HUES64 (cell line): ENCODE data around the gene COX7A1.

Experiments used
- H3K27ac ChIP-seq: 2 replicates; pipeline ENCODE4 v1.7.0; 2013; ENCODE audit warnings: low read depth, low read length, inconsistent platforms
- H3K27me3 ChIP-seq: 2 replicates; pipeline ENCODE4 v1.6.1; 2013; ENCODE audit warnings: mild to moderate bottlenecking, low read length; ENCODE audit not compliant: insufficient read depth
- H3K36me3 ChIP-seq: 2 replicates; pipeline ENCODE4 v1.6.1; 2013; ENCODE audit warnings: mild to moderate bottlenecking, low read length; ENCODE audit not compliant: insufficient read depth
- H3K4me1 ChIP-seq: 2 replicates; pipeline ENCODE4 v1.6.1; 2013; ENCODE audit warnings: mild to moderate bottlenecking, low read length, moderate library complexity; ENCODE audit not compliant: insufficient read depth
- H3K4me3 ChIP-seq: 2 replicates; pipeline ENCODE4 v1.5.1; 2013; ENCODE audit warnings: mild to moderate bottlenecking, low read length, moderate library complexity
- H3K9ac ChIP-seq: 2 replicates; pipeline ENCODE4 v1.6.1; 2013; ENCODE audit warnings: mild to moderate bottlenecking, low read depth, low read length
- H3K9me3 ChIP-seq: 2 replicates; pipeline ENCODE4 v1.6.1; 2013; ENCODE audit warnings: low read depth, low read length; ENCODE audit not compliant: insufficient read depth
- WGBS: fragments of 150-250, 120-280 bp; methylation state at CpG from one replicate; pipeline ENCODE4 v1.1.7; 2013; ENCODE audit warnings: missing lambda C conversion rate; 5-methylcytosine and 5-hydroxymethylcytosine counted together

The COX7A1 gene

DNA sequence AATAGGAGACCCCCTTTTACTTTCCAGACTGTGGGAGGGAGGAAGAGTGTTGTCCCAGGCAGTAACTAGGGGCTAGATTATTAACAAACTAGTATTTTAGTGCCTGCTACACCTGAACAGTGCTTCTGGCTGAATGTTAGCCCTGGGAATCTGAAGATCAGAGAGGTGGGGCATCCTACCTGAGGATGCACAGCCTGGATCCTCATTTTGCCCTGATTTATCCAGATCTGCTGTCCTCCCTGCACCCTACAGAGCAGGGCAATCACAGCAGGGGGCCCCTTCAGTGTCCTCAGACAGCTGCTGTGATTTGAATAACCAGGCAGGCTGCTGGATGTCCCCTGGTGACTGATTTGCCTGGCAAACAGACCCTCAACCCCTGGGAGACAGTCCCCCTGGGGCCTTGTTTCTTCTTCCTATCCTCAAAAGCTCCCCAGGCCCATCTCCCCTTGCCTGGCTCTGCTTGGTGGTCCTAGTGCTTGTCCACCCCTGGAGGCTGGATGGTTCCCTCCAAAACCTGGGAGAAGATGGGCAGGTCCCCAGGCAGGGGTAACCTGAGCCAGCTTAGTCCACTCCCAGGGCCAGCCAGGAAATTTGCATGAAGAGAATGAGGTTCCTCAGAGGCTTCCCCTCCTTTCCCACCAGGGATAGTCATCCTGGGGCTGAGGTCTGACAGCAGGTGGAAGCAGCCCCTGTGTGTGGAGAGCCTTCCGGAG, 41.6 kb downstream of the COX7A1 start, which contains the start of gene OVOL3:
OVOL3 (plus strand) TSS at position 657 of the 713 bp plus-strand sequence. CDS start 60 bp downstream, outside the sequence.
- H3K27me3 ChIP-seq = no peaks in the 10 kb centered on the region
- H3K27ac ChIP-seq = peak within 1 kb of the TSS; percentile 16; the same call in 1 of the 2 replicates
- peaks cover 29% of the 10 kb centered on the region for H3K36me3 ChIP-seq
- H3K9me3 ChIP-seq = no peaks in the 10 kb centered on the region
- H3K9ac ChIP-seq = no peak within 1 kb of the TSS
- 41% methylated on average over 1 of the region's 1 CpG for WGBS
- H3K4me1 ChIP-seq = no peaks in the 10 kb centered on the region
- H3K4me3 ChIP-seq = no peak within 1 kb of the TSS

DNA sequence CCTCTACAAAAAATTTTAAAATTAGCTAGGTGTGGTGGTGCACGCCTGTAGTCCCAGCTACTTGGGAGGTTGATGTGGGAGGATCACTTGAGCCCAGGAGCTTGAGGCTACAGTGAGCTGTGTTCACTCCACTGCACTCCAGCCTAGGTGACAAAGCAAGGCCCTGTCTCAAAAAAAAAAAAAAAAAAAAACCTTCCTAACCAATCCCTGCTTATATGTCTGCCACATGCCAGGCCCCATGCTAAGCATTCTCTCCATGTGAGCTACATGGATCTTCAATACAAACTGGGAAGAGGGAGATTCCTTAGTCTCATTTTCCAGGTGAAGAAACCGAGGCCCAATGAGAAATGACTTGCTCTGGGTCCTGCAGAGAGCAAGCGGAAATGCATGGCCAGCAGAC, 43.6 kb downstream of the COX7A1 start:
- Histone ChIP-seq H3K9me3 (no peaks in the 10 kb centered on the region), H3K4me3 (no peak overlapping the region), H3K9ac (no peak overlapping the region), H3K4me1 (no peaks in the 10 kb centered on the region), H3K36me3 (peaks cover 47% of the 10 kb centered on the region), H3K27me3 (no peaks in the 10 kb centered on the region), H3K27ac (no peak overlapping the region)
- 99% methylated on average over 3 of the region's 3 CpGs for WGBS

DNA sequence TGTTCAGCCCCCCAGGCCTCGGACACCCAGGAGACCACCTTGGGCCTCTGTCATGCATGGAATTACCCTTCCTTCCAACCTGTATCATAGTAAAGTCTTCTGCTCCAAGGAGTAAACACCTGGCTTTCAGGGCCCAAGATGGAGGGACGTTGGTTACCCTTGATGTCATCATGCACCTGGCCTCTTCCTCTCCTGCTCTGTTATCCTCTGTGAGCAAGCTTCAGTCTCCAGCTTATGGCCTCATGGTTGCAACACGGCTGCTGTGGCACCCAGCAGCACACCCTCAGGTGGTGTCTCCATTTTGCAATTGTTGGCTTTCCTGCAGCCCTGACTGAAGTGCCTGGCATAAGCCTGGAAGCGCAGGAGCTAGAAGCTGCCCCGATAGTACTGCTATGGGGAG, 45.3 kb downstream of the COX7A1 start:
- Histone ChIP-seq H3K27me3 (no peaks in the 10 kb centered on the region), H3K36me3 (peaks cover 50% of the 10 kb centered on the region), H3K9ac (no peak overlapping the region), H3K27ac (no peak overlapping the region), H3K4me3 (no peak overlapping the region), H3K4me1 (no peaks in the 10 kb centered on the region), H3K9me3 (no peaks in the 10 kb centered on the region)
- WGBS = 95% methylated on average over 5 of the region's 5 CpGs

DNA sequence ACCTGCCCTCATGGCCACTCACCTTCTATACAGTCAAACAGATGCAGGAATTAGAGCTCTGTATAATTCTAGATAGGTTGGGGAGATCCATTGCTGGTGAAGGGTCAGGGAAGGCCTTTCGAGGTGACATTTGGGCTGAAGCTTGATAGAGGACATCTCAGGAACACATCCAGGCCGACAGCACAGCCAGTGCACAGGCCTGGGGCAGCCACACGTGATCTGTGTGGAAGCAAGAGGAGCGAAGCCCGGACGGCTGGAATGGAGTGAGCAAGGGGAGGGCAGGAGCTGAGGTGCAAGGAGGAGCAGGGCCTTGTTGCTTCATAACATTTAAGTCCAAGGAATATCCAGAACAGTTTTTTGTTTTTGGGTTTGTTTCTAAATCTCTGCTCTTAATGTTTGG, 45.8 kb downstream of the COX7A1 start:
- no peaks in the 10 kb centered on the region for H3K27me3 ChIP-seq
- H3K36me3 ChIP-seq = peaks cover 53% of the 10 kb centered on the region
- WGBS = 95% methylated on average over 6 of the region's 6 CpGs
- no peaks in the 10 kb centered on the region for H3K9me3 ChIP-seq
- H3K4me3 ChIP-seq = no peak overlapping the region
- H3K4me1 ChIP-seq = no peaks in the 10 kb centered on the region
- no peak overlapping the region for H3K27ac ChIP-seq
- no peak overlapping the region for H3K9ac ChIP-seq

DNA sequence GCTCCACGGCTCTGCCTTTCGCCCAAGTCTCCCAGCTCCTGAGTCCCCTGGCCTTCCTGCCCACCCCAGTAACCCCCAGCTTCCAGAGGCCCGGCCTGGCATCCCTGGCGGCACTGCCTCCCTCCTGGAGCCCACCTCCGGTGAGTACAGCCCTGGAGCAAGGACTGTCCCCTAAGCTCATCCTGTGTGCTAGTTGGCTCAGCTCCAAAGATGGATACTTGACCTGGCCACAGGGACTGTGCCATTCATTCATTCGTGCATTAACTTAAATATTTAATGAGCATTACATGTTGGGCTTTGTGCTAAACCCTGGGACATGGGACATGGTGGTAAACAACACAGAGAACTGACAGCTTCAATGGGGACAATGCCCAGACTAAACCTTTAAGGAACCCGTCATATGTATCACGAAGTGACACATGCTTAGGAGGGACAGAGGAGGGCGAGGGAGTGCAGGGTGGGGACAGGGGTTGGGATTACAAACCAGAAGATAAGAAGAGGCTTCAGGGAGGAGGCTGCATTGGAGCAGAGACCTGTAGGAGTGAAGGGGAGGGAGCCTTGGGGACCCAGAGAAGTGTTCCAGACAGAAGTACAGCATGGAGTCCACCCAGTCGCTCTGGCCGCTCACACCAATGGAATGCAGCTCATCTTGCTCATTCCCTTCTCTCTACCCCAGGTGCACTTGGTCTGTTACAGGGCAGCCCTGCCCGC, 48.2 kb downstream of the COX7A1 start:
- peaks cover 76% of the 10 kb centered on the region for H3K36me3 ChIP-seq
- no peak overlapping the region for H3K4me3 ChIP-seq
- H3K4me1 ChIP-seq = no peaks in the 10 kb centered on the region
- no peak overlapping the region for H3K9ac ChIP-seq
- H3K27me3 ChIP-seq = no peaks in the 10 kb centered on the region
- H3K9me3 ChIP-seq = no peaks in the 10 kb centered on the region
- H3K27ac ChIP-seq = no peak overlapping the region
- 93% methylated on average over 12 of the region's 12 CpGs for WGBS

DNA sequence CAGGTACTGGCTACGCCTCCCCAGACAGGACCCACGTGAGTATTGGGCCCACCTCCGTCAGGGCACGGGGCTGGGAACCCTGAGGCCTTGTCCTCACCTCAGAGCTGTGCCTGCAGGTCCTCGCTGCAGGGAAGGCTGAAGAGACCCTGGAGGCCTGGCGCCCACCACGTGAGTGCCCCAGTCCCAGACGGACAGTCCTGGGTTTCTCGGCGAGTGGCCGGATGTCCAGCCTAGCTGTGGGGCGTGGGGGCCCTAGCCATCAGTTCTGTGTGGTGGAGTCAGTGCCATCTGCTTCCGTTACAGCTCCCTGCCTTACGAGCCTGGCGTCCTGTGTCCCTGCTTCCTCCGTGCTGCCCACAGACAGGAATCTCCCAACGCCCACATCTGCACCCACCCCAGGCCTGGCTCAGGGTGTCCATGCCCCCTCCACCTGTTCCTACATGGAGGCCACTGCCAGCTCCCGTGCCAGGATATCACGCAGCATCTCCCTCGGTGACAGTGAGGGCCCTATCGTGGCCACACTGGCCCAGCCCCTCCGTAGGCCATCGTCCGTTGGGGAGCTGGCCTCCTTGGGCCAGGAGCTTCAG, 49.1 kb downstream of the COX7A1 start:
- 95% methylated on average over 24 of the region's 24 CpGs for WGBS
- Histone ChIP-seq H3K9ac (no peak overlapping the region), H3K4me1 (no peaks in the 10 kb centered on the region), H3K27me3 (no peaks in the 10 kb centered on the region), H3K27ac (no peak overlapping the region), H3K36me3 (peaks cover 82% of the 10 kb centered on the region), H3K9me3 (no peaks in the 10 kb centered on the region), H3K4me3 (no peak overlapping the region)

DNA sequence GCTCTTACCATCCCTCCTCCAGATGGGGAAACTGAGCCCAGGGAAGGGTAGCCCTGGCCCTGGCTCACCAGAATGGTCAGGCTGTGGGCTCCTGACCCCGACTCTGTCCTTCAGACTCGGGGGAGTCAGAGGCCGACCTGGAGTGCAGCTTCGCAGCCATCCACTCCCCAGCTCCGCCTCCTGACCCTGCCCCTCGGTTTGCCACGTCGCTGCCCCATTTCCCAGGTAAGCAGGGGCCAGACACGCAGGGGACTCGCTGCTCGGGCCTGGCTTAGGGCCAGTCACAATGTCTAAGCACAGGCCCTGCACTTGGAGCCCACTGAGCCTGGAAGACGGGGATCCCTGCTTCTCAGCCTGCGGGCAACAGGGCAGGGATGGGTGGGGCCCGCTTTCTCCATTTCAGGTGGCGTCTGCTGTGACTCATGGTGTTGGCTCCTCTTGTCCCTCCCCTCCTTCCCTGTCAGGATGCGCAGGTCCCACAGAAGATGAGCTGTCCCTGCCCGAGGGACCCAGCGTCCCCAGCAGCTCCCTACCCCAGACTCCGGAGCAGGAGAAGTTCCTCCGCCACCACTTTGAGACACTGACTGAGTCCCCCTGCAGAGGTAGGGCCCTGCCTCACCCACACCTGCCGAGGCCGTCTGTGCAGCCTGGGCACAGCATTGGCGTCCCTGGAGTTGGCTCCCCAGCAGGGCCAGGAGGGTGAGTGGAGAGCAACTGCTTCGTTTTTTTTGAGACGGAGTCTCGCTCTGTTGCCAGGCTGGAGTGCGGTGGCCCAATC, 50.5 kb downstream of the COX7A1 start:
- no peak overlapping the region for H3K4me3 ChIP-seq
- 91% methylated on average over 27 of the region's 27 CpGs for WGBS
- no peaks in the 10 kb centered on the region for H3K9me3 ChIP-seq
- H3K9ac ChIP-seq = no peak overlapping the region
- peaks cover 90% of the 10 kb centered on the region for H3K36me3 ChIP-seq
- no peak overlapping the region for H3K27ac ChIP-seq
- H3K27me3 ChIP-seq = no peaks in the 10 kb centered on the region
- H3K4me1 ChIP-seq = no peaks in the 10 kb centered on the region
